ENCODE measurements around the gene FBXW5.

The FBXW5 gene

GRCh38 chr9:136901516-136902258 lies 42.9 kb downstream of the FBXW5 start:
- Histone ChIP-seq H3K27me3 (ENCODE audit: insufficient read depth, low read length, poor library complexity, severe bottlenecking) (no peaks in the 10 kb centered on the region), H3K9me2 (replicated peaks; ENCODE audit: low read depth, low read length) (no peaks in the 10 kb centered on the region), H3K4me3 (ENCODE audit: low read length, poor library complexity, severe bottlenecking) (no peak overlapping the region), H3K36me3 (ENCODE audit: insufficient read depth, low read length) (peaks cover 68% of the 10 kb centered on the region; the same call in 1 of the 2 replicates), H3K9me3 (ENCODE audit: insufficient read depth, low read depth, low read length) (no peaks in the 10 kb centered on the region), H3F3A (ENCODE audit: low read depth) (no peaks in the 10 kb centered on the region), H2AFZ (ENCODE audit: low read length) (no peak overlapping the region), H3K9ac (ENCODE audit: low read depth, low read length, poor library complexity, severe bottlenecking) (no peak overlapping the region), H3K79me2 (ENCODE audit: insufficient read depth, low read length) (peaks cover 24% of the 10 kb centered on the region; the same call in 1 of the 2 replicates), H3K4me1 (ENCODE audit: insufficient read depth, low read length, poor library complexity, severe bottlenecking) (no peaks in the 10 kb centered on the region), H4K20me1 (ENCODE audit: insufficient read depth, low read length, poor library complexity, severe bottlenecking) (peaks cover 25% of the 10 kb centered on the region), H3K4me2 (ENCODE audit: low read depth, low read length, poor library complexity, severe bottlenecking) (no peak overlapping the region)
- TF ChIP-seq CTCF (conservative IDR thresholded peaks at IDR 0.05; ENCODE audit: low read length) (no peak), EZH2phosphoT487 (IDR thresholded peaks at IDR 0.05; ENCODE audit: borderline replicate concordance) (no peak)

GRCh38 chr9:136900988-136901515 lies 43.5 kb downstream of the FBXW5 start:
- Histone ChIP-seq H3K36me3 (ENCODE audit: insufficient read depth, low read length) (peaks cover 64% of the 10 kb centered on the region; the same call in 1 of the 2 replicates), H3K4me3 (ENCODE audit: low read length, poor library complexity, severe bottlenecking) (no peak overlapping the region), H3K9me2 (replicated peaks; ENCODE audit: low read depth, low read length) (no peaks in the 10 kb centered on the region), H3K9ac (ENCODE audit: low read depth, low read length, poor library complexity, severe bottlenecking) (no peak overlapping the region), H3K4me2 (ENCODE audit: low read depth, low read length, poor library complexity, severe bottlenecking) (no peak overlapping the region), H3K27me3 (ENCODE audit: insufficient read depth, low read length, poor library complexity, severe bottlenecking) (no peaks in the 10 kb centered on the region), H2AFZ (ENCODE audit: low read length) (no peak overlapping the region), H3K79me2 (ENCODE audit: insufficient read depth, low read length) (peaks cover 29% of the 10 kb centered on the region; the same call in 1 of the 2 replicates), H4K20me1 (ENCODE audit: insufficient read depth, low read length, poor library complexity, severe bottlenecking) (peaks cover 28% of the 10 kb centered on the region), H3K9me3 (ENCODE audit: insufficient read depth, low read depth, low read length) (no peaks in the 10 kb centered on the region), H3K4me1 (ENCODE audit: insufficient read depth, low read length, poor library complexity, severe bottlenecking) (no peaks in the 10 kb centered on the region), H3F3A (ENCODE audit: low read depth) (no peaks in the 10 kb centered on the region)
- TF ChIP-seq CTCF (conservative IDR thresholded peaks at IDR 0.05; ENCODE audit: low read length), result no peak
- TF ChIP-seq EZH2phosphoT487 (IDR thresholded peaks at IDR 0.05; ENCODE audit: borderline replicate concordance), result no peak

- H3K36me3 ChIP-seq (ENCODE audit: insufficient read depth, low read length), result peaks cover 60% of the 10 kb centered on the region; the same call in 1 of the 2 replicates
- H3K9ac ChIP-seq (ENCODE audit: low read depth, low read length, poor library complexity, severe bottlenecking), result no peak overlapping the region
- H3K4me2 ChIP-seq (ENCODE audit: low read depth, low read length, poor library complexity, severe bottlenecking), result no peak overlapping the region
- TF ChIP-seq EZH2phosphoT487 (IDR thresholded peaks at IDR 0.05; ENCODE audit: borderline replicate concordance) (no peak), CTCF (conservative IDR thresholded peaks at IDR 0.05; ENCODE audit: low read length) (no peak)
- no peaks in the 10 kb centered on the region for H3K4me1 ChIP-seq (ENCODE audit: insufficient read depth, low read length, poor library complexity, severe bottlenecking)
- no peak overlapping the region for H2AFZ ChIP-seq (ENCODE audit: low read length)
- no peaks in the 10 kb centered on the region for H3F3A ChIP-seq (ENCODE audit: low read depth)
- no peaks in the 10 kb centered on the region for H3K9me2 ChIP-seq (replicated peaks; ENCODE audit: low read depth, low read length)
- no peak overlapping the region for H3K4me3 ChIP-seq (ENCODE audit: low read length, poor library complexity, severe bottlenecking)
- H3K27me3 ChIP-seq (ENCODE audit: insufficient read depth, low read length, poor library complexity, severe bottlenecking), result no peaks in the 10 kb centered on the region
- H3K79me2 ChIP-seq (ENCODE audit: insufficient read depth, low read length), result peaks cover 34% of the 10 kb centered on the region
- peaks cover 32% of the 10 kb centered on the region for H4K20me1 ChIP-seq (ENCODE audit: insufficient read depth, low read length, poor library complexity, severe bottlenecking)
- H3K9me3 ChIP-seq (ENCODE audit: insufficient read depth, low read depth, low read length), result no peaks in the 10 kb centered on the region
These were observed 44.0 kb downstream of the FBXW5 start for GRCh38 chr9:136900556-136900955.
